Upper lobe of left lung (tissue), 6 donors: ENCODE data around the gene TMEM59. TPM values are rescaled to one million over a fixed set of nuclear protein-coding genes. Genes with fewer than 3 reads are reported as not detected.
"Not testable (repeated sequence)": the region's sequence is repeated elsewhere in the genome, so short reads cannot be mapped to it uniquely, and the experiment has no call there.

Experiments used
- ATAC-seq, 2 donors: fragments of 200-7000 bp; cut with Tn5 transposase; one replicate each; pipeline ENCODE4 v1.9.1; 2022; ENCODE audit warnings: mild to moderate bottlenecking in 2 of 2, moderate library complexity in 2 of 2; ENCODE audit not compliant: low FRiP score in 2 of 2
- DNase-seq, 2 donors: peaks; one replicate each; pipeline ENCODE4 v3.0.0-alpha.2; 2019 to 2020
- H3K27ac ChIP-seq, 4 donors: fragments of 200-600 bp; sonication (generic); one replicate each; pipeline ENCODE4 v1.5.1; 2016 to 2019
- H3K27me3 ChIP-seq, 4 donors: fragments of 200-600 bp; sonication (generic); one replicate each; pipeline ENCODE4 v1.5.1; 2017 to 2019
- H3K36me3 ChIP-seq, 4 donors: fragments of 200-600 bp; sonication (generic); one replicate each; pipeline ENCODE4 v1.5.1; 2016 to 2019
- H3K4me1 ChIP-seq, 4 donors: fragments of 200-600 bp; sonication (generic); one replicate each; pipeline ENCODE4 v1.5.1; 2018 to 2019
- H3K4me3 ChIP-seq, 4 donors: fragments of 200-600 bp; sonication (generic); one replicate each; pipeline ENCODE4 v1.5.1; 2017 to 2019; ENCODE audit warnings: mild to moderate bottlenecking in 2 of 4, moderate library complexity in 1 of 4
- H3K9me3 ChIP-seq, 4 donors: fragments of 200-600 bp; sonication (generic); one replicate each; pipeline ENCODE4 v1.5.1; 2018 to 2019
- CTCF ChIP-seq, 6 experiments: fragments of 450-650 bp in 4 of 6; fragments of 200-600 bp in 2 of 6; sonication (generic) in 2 of 6; IDR thresholded peaks; one replicate each; pipeline ENCODE4 v1.5.1; 2016 to 2019; ENCODE audit warnings: antibody characterized with exemption in 6 of 6
- EP300 ChIP-seq, 4 donors: sonication (generic); formaldehyde crosslinking; IDR thresholded peaks; one replicate each; pipeline ENCODE4 v1.5.1; 2017; ENCODE audit warnings: antibody characterized with exemption in 4 of 4, control low read depth in 2 of 4
- POLR2A ChIP-seq, 4 donors: fragments of 450-650 bp; IDR thresholded peaks; one replicate each; pipeline ENCODE4 v1.5.1; 2016 to 2017; ENCODE audit warnings: antibody characterized with exemption in 4 of 4, mild to moderate bottlenecking in 2 of 4
- POLR2AphosphoS5 ChIP-seq, 2 donors: sonication (generic); formaldehyde crosslinking; IDR thresholded peaks; one replicate each; pipeline ENCODE4 v1.5.1; 2017; ENCODE audit warnings: antibody characterized with exemption in 2 of 2
- WGBS, 2 donors: methylation state at CpG; one replicate each; pipeline ENCODE4 v1.1.5; 2017 to 2018; 5-methylcytosine and 5-hydroxymethylcytosine counted together
- total RNA-seq, 6 donors: library from RNA; depleted of rRNA in 4 of 6; stranded (reverse); fragments of >200 nt in 4 of 6; gene quantifications; one replicate each; pipeline versions ENCODE4 v1.1.0 to v1.2.1, GENCODE V29; 2016 to 2021
- donor health status: DM: no; HTN: no; CAD: no; lungs with moderate emphysema.
- donor health status: DM: no; HTN: yes; CAD: no; lungs with severe emphysema.

Gene TMEM59
- total RNA-seq, 6 donors from 2014 or later = 66.0 to 432 (median 263) TPM

- no peaks in the 10 kb centered on the region for H3K9me3 ChIP-seq
- no peak for DNase-seq
- peaks cover 6 to 45% (median 26%) of the 10 kb centered on the region in 4 donors for H3K36me3 ChIP-seq
- TF ChIP-seq EP300 (IDR thresholded peaks at IDR 0.05) = no peak
- H3K4me3 ChIP-seq = no peak overlapping the region
- H3K27me3 ChIP-seq = no peaks in the 10 kb centered on the region
- no peak overlapping the region for H3K27ac ChIP-seq
- no peaks in the 10 kb centered on the region for H3K4me1 ChIP-seq
- 90 to 97% methylated on average over 3 of the region's 3 CpGs for WGBS, 2 donors
- no peak for ATAC-seq
Measured at GRCh38 chr1:54028306-54029251, 24.4 kb downstream of the TMEM59 start.

- DNase-seq = no peak
- no peaks in the 10 kb centered on the region for H3K9me3 ChIP-seq
Measured at GRCh38 chr1:54027848-54028247, 25.2 kb downstream of the TMEM59 start.

GRCh38 chr1:54024811-54025210, 28.2 kb downstream of the TMEM59 start:
- not testable (repeated sequence) for ATAC-seq, H3K36me3 ChIP-seq, H3K9me3 ChIP-seq, H3K27me3 ChIP-seq, H3K4me1 ChIP-seq, H3K27ac ChIP-seq, H3K4me3 ChIP-seq, DNase-seq
- WGBS, 2 donors = 92 to 100% methylated on average over 1 of the region's 1 CpG

More at GRCh38 chr1:54027848-54028247, 25.2 kb downstream of the TMEM59 start:
- no peak overlapping the region for H3K27ac ChIP-seq
- no peak for TF ChIP-seq POLR2A (IDR thresholded peaks at IDR 0.05)
- no peak for TF ChIP-seq EP300 (IDR thresholded peaks at IDR 0.05)
- TF ChIP-seq CTCF (IDR thresholded peaks at IDR 0.05) = no peak
- no peak for TF ChIP-seq POLR2AphosphoS5 (IDR thresholded peaks at IDR 0.05)
- H3K27me3 ChIP-seq = no peaks in the 10 kb centered on the region
- no peaks in the 10 kb centered on the region for H3K4me1 ChIP-seq
- no peak for ATAC-seq
- H3K36me3 ChIP-seq = peaks cover 0 to 37% (median 20%) of the 10 kb centered on the region in 4 donors
- WGBS, 2 donors = 84 to 85% methylated on average over 5 of the region's 5 CpGs
- H3K4me3 ChIP-seq = no peak overlapping the region

DNA sequence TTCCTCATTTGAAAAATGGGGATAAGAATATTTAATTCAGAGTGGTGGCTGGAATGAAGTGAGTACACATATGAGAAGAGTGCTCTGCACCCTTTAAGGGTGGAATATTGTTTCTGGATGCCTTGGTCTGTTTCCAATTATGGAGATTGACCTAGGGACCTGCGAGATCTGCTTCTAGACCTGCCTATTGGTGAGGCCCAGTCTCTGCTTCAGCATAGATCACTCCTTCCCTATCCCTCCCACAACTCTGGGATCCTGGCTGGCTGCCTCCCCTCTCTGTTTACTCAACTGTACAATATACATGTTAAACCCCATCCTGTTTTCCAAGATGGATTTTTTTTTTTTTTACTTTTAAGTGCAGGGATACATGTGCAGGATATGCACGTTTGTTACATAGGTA, 28.6 kb downstream of the TMEM59 start:
- Histone ChIP-seq H3K4me1 (no peaks in the 10 kb centered on the region), H3K9me3 (no peaks in the 10 kb centered on the region), H3K27me3 (no peaks in the 10 kb centered on the region), H3K27ac (no peak overlapping the region), H3K4me3 (no peak overlapping the region), H3K36me3 (peaks cover 0 to 2% (median 0%) of the 10 kb centered on the region in 4 donors)
- ATAC-seq (no peak), DNase-seq (no peak)
- 78 to 81% methylated on average over 2 of the region's 2 CpGs for WGBS, 2 donors
- TF ChIP-seq POLR2AphosphoS5 (IDR thresholded peaks at IDR 0.05) (no peak), CTCF (IDR thresholded peaks at IDR 0.05) (no peak), POLR2A (IDR thresholded peaks at IDR 0.05) (no peak), EP300 (IDR thresholded peaks at IDR 0.05) (no peak)

GRCh38 chr1:54019562-54020176, 33.3 kb downstream of the TMEM59 start:
- not testable (repeated sequence) for DNase-seq, ATAC-seq
- WGBS, 2 donors = 86 to 90% methylated on average over 10 of the region's 10 CpGs

GRCh38 chr1:54018635-54019034, 34.4 kb downstream of the TMEM59 start:
- no peak for ATAC-seq
- no peaks in the 10 kb centered on the region for H3K9me3 ChIP-seq
- no peaks in the 10 kb centered on the region for H3K36me3 ChIP-seq
- H3K4me1 ChIP-seq = peaks cover 0 to 9% (median 0%) of the 10 kb centered on the region in 4 donors
- no peak overlapping the region for H3K4me3 ChIP-seq
- no peak overlapping the region for H3K27ac ChIP-seq
- no peaks in the 10 kb centered on the region for H3K27me3 ChIP-seq
- TF ChIP-seq POLR2A (IDR thresholded peaks at IDR 0.05) = no peak
- no peak for TF ChIP-seq POLR2AphosphoS5 (IDR thresholded peaks at IDR 0.05)
- TF ChIP-seq EP300 (IDR thresholded peaks at IDR 0.05) = no peak
- no peak for DNase-seq
- 67 to 68% methylated on average over 5 of the region's 5 CpGs for WGBS, 2 donors

More at GRCh38 chr1:54019562-54020176, 33.3 kb downstream of the TMEM59 start:
- H3K27ac ChIP-seq, H3K4me3 ChIP-seq, H3K4me1 ChIP-seq, H3K36me3 ChIP-seq, H3K27me3 ChIP-seq, H3K9me3 ChIP-seq: not testable (repeated sequence)
